HuH-7 (cell line): ENCODE data around the gene PTPN23.
"Not testable (repeated sequence)": the region's sequence is repeated elsewhere in the genome, so short reads cannot be mapped to it uniquely, and the experiment has no call there.

Source experiments
- DNase-seq: peaks from one replicate; pipeline ENCODE4 v3.0.0; 2011; ENCODE audit warnings: low spot score

PTPN23 gene

GRCh38 chr3:47452453-47453215 is 71.8 kb downstream of the PTPN23 start:
- no peak for DNase-seq

- no peak for DNase-seq
These were observed 75.1 kb downstream of the PTPN23 start for GRCh38 chr3:47455806-47456452.

GRCh38 chr3:47456984-47457383 is 76.2 kb downstream of the PTPN23 start:
- no peak for DNase-seq

GRCh38 chr3:47459534-47460085 is 78.8 kb downstream of the PTPN23 start:
- DNase-seq, result not testable (repeated sequence)
